ENCODE data around the gene HECTD1.
"Not testable (repeated sequence)": the region's sequence is repeated elsewhere in the genome, so short reads cannot be mapped to it uniquely, and the experiment has no call there.

HECTD1 gene

DNA sequence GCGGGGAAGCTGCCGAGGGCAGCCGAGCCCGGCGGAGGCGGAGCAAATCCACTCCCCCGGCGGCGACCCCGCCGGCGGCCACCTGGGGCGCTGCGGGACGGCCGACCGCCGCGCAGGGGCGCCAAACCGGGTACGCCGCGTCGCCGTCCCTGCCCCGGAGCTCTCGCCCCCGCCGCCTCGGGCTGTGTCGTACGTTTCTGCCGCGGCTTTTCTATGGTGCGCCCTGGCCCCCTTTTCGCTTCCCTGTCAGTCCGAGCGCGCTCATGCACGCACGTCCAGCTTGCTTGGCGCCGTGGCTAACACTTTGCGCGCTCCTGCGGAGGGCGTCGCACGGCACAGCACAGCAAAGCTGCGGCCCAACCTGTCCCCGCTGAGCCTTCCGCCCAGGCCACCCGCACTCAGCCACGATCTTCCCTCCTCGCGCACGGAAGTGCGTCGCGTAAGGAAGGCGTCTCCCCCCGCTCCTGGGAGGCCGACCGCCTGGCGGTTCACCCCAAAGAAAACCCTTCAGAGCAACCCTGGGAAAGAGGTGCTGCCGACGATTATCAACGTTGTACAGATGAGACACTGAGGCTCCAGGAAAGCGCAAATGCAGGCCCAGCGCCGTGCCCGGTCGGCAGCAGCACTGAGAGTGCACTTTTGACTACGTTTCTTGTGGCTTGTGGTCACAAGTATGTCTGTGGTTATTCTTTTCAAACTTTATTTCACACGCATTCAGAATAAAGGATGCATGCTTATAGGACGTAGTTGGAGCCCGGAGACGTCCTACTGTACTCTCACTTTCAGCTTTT is at the start of gene HECTD1:
Gene HECTD1, minus strand, starts transcription at position 39 of the 791 bp plus-strand sequence. CDS start 1,857 bp downstream, outside the sequence.
- DNase-seq (ENCODE audit: low spot score), result peak; percentile 96

DNA sequence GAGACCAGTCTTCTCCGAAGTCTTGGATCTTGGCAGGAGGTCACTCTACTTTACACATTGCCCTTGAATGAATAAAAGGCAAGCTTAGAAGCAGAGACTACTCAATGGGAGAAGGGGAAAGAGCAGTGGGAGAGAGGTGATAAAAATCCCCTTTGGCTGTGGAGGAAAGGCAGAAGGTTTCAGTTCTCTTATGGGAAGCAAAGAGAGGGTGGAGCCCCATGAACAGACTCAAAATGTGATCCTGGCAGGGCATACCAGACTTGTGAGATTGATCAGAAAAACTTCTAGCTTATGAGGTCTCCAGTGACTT is 49.6 kb upstream of the HECTD1 start:
- no peak for DNase-seq (ENCODE audit: low spot score)

DNA sequence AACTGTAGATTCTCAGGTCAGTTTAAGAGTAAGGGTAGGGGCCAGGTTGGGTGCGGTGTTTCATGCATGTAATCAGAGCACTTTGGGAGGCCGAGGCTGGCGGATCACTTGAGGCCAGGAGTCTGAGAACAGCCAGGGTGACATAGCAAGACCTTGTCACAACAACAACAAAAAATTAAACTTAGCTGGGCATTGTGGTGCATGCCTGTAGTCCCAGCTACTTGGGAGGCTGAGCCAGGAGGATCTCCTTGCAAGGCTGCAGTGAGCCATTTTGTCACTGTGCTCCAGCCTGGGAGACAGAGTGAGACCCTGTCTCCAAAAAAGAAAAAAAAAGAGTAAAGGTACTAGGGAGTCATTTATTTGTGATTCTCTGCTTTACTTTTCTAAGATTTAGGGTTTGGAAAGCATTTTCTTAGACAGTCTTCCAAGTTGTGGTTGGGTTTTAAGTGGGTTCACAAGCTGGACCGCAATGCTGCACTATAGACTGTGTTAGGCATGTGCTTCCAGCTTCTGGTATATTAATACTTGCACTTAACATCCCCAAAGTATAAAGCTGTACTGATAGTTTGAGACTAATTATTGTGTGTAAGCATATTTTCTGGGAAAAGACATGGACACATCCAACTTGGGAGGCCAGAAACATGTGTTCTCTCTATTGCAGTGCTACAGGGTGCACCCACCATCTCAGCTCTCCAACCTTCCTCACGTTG is 49.1 kb upstream of the HECTD1 start:
- no peak for DNase-seq (ENCODE audit: low spot score)

DNA sequence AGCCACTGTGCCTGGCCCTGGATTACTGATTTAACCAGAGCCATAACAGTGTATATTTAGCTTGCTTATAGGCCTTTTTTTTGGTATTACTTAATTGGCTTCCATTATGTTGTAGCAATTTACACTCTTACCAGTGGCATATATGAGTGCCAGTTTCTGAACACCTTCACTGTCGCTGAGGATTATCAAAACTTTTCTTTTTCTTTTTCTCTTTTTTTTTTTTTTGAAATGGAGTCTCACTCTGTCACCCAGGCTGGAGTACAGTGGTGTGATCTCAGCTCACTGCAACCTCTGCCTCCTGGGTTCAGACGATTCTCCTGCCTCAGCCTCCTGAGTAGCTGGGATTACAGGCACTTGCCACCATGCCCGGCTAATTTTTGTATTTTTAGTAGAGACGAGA is 48.3 kb upstream of the HECTD1 start:
- not testable (repeated sequence) for DNase-seq (ENCODE audit: low spot score)

DNA sequence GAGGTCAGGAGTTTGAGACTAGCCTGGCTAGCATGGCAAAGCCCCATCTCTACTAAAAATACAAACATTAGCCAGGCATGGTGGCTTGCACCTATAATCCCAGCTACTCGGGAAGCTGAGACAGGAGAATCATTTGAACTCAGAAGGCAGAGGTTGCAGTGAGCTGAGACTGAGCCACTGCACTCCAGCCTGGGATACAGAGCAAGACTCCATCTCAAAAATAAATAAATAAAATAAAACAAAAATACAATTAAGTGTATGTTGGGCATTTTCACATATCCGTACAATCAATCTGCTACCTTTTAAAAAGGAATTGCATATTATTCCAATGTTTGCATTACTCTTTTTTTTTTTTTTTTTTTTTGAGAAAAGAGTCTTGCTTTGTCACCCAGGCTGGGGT is 47.7 kb upstream of the HECTD1 start:
- no peak for DNase-seq (ENCODE audit: low spot score)

DNA sequence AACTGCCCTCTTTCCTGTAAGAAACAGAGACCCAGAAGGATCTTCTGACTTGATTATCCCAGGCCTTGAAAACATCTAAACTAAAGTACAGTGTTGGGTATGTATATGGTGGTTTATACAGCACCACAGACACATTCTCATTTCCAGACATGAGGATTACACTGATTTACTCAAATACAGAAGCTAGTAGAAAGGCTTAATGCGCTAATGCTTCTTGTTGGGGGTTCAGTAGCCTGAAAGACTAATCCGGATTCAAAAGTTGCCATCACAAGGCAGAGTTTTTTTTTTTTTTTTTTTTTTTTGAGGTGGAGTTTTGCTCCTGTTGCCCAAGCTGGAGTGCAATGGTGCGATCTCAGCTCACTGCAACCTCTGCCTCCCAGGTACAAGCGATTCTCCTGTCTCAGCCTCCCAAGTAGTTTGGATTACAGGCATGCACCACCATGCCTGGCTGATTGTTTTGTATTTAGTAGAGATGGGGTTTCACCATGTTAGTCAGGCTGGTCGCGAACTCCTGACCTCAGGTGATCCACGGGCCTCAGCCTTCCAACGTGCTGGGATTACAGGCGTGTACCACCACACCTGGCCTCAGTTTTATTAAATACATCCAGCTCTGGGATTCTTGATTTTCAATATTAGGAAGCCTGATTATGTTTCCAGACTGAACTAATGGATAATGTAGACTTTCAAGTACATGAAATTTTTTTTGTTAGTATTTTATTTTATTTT is 46.3 kb upstream of the HECTD1 start:
- no peak for DNase-seq (ENCODE audit: low spot score)

DNA sequence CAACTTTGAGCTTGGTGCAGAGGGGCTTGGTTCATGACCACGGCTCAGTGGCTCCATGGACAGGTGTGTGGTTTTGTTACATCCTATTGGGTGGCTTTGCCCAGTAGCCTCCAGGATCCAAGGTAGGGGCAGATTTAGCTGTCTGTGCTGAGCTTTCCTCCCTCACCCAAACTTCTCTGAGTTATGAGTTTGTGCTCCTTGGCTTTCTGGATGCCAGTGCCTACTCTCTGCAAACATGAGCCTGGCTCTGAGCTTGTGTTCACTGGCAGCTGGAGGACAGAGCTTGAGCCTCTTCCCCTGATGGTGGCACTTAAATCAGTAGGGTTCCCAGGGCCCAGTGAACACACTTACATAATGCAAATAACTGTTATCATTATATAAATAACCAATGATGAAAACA is 45.3 kb upstream of the HECTD1 start:
- DNase-seq (ENCODE audit: low spot score), result no peak

DNA sequence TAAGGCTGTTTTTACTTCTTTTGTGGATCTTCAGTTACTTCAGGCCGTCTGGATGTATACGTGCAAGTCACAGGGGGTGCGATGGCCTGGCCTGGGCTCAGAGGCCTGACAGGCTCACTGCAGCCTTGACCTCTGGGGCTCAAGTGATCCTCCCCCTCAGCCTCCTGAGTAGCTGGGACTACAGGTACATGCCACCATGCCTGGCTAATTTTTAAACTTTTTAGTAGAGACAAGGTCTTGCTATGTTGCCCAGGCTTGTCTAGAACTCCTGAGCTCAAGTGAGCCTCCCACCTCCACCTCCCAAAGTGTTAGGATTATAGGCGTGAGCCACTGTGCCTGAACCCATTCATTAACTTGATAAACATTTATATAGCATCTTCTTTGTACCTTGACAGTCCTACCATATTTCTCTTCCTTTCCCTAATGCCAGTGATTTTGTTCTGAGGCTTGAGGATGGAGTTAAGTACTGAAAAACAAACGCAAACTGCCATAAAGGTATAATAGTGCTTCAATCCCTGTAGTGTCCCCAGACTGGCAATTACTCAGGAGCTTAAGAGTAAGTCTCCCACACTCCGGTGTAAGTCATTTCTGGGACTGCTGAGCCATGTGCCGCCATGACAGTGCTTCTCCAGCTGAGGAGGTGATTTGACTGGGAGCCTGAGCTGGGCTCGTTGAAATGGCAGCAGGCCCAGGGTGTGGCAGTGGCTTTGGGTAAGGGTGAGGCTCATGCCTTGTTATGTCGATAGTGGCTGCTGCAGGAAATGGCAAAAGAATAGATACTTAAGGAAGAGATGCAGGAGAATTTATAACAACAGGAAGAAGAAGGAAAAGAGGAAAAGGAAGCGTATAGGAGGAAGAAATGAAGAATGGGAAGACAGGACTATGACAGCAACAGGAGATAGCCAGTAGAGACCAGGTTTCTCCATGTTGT is 43.7 kb upstream of the HECTD1 start:
- DNase-seq (ENCODE audit: low spot score), result no peak

DNA sequence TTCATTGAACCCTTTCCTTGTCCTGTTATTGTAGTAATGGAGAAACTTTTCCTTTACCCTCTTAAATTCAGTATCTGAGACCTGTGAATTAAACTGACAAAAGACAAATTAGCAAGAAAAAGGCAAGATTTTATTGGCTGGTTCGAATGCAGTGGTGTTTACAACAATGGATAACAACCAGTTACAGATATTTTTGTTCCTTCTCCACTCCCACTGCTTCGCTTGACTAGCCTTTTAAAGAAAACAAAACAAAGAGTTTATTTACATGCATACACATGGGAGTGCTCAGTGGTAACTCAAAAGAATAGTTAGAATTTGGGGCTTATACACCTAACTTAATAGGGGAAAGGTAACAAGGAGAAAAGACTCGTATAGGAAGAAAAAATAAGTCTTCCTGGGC is 37.0 kb upstream of the HECTD1 start:
- DNase-seq (ENCODE audit: low spot score), result no peak

DNA sequence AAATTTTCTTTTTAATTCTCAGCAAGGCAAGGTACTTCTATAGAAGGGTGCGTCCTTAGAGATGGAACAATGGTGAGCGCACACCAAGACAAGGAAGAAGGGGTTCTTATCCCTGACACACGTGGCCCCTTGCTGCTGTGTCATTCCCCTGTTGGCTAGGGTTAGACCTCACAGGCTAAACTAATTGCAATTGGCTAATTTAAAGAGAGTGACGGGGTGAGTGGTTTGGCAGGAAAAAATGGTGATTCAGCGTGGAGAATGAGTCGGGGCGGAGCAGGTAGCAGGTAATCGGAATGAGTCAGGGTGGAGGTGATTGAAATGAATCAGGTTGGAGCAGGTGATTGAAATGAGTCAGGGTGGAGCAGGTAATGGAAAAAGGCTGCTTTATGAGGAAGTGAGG is 36.3 kb upstream of the HECTD1 start:
- no peak for DNase-seq (ENCODE audit: low spot score)

DNA sequence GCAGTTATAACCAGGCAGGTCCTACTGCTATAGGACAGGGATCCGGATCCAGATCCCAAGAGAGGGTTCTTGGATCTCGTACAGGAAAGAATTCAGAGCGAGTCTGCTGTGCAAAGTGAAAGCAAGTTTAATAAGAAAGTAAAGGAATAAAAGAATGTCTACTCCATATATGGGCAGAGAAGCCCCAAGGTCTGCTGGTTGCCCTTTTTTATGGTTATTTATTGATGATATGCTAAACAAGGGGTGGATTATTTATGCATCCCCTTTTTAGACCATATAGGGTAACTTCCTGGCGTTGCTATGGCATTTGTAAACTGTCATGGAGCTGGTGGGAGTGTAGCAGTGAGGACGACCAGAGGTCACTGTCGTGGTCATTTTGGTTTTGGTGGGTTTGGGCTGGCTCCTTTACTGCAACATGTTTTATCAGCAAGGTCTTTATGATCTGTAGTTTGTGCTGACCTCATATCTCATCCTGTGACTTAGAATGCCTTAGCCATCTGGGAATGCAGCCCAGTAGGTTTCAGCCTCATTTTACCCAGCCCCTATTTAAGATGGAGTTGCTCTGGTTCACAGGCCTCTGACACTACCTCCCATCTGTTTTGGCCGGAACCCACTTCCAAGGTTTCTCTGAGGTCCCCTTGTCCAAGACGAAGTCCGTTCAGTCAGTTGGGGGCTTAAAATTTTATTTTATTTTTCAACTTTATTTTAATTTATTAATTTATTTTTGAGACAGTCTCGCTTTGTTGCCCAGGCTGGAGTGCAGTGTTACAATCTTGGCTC is 34.8 kb upstream of the HECTD1 start:
- DNase-seq (ENCODE audit: low spot score), result not testable (repeated sequence)

DNA sequence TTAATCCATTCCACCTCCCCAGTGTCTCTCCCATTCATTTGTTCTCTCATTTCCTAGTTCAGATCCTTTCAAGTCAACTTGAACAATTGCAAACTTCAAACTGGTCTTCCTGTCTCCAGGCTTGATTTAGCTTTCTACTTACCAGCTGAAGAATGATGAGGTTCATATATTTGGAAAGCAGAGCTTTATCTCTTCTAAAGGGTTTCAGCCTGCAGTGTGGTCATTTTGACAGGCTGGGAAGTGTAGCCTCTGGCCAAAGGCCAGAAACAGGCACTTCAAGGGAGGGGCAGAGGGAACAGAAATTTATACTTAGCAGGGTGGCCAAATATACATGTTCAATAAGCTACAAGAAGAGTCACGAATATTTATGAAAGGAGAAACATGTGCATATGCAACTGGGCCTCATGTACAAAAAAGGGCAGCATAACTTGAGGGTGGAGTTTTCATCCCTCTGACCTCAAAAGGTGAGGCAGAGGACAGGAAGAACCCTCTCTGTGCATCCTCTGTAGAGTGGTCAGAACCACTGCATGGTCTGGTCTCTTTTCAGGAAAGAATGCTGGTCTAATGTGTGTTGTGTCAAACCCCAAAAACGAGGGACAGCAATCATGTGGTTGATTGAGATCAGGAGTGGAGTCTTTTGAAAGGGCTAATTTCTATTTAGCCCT is 34.0 kb upstream of the HECTD1 start:
- DNase-seq (ENCODE audit: low spot score), result no peak

DNA sequence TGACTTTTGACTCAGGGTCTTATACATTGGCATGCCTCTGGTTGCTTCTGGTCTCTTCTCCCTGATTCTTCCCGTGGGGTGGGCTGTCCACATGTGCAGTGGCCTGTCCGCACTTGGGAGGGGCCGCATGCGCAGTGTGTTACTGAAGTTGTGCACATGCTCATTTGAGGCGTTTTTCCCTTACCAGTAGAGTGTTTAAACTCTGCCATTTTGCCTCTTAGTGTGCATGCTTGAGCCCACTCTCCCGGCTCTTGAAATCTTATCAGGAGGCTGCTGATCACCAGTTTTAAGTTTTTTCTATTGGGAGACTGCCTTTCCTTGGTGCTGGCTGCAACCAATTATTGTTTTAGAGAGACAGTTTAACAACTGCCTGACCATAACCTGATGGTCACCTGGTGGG is 32.1 kb upstream of the HECTD1 start:
- no peak for DNase-seq (ENCODE audit: low spot score)

DNA sequence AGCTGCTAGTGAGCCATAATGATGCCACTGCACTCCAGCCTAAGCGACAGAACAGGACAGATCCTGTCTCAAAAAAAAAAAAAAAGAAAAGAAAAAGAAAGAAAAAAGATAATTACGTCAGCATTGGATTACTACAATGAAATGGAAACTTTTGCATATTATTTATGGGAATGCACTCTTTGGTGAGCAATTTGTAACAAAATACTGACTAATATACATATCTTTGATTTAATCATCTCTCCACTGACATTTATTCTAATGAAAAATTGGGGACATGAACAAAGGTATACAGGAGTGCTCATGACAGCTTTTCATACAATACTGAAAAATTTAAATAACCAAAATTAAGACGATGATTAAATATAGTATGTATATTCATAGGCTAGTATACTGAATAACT is 27.9 kb upstream of the HECTD1 start:
- no peak for DNase-seq (ENCODE audit: low spot score)

DNA sequence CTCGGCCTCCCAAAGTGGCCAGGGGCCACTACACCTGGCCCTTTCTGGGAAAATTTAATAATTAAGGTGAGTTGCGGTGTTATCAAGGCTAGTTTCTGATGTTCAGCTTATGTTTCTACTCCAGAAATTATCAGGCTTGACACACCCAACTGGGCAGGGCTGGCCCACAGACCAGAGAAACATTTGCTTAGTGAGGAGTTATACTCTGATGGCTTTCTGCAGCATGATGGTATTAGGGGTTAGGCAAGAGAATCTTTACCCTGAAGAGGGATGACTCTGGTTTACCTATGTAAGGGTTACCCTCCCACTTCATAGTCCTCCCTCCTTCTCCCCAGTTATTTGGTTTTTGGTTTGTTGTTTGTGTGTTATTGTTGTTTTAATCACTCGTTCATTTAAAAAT is 24.5 kb upstream of the HECTD1 start:
- no peak for DNase-seq (ENCODE audit: low spot score)

DNA sequence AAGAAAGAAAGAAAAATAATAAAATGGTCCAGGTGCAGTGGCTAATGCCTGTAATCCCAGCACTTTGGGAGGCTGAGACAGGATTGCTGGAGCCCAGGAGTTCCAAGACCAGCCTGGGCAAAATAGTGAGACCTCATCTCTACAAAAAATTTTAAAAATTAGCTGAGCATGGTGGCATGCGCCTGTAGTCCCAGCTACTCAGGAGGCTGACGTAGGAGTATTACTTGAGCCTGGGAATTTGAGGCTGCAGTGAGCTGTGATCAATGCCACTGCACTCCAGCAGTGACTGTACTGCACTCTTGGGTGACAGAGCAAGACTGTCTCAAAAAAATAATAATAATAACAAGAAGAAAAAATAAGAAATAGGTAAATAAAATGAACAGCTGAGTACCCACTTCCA is 23.7 kb upstream of the HECTD1 start:
- not testable (repeated sequence) for DNase-seq (ENCODE audit: low spot score)

DNA sequence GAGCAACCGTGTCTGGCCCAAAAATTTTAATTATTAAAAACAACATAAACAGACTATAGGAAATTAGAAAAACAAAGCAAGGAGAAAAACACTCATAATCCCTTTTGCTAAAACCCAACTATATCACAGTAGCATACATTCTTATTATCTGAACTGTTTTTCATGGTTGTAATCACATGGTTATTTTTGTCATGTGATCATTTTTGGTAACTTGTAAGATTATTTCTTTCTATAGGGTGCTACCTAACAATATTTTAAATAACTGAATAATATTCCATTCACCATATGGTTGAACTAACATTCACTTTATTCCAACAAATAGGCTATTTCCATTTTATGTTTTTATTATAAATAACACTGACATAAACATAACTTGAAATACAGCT is 23.0 kb upstream of the HECTD1 start:
- DNase-seq (ENCODE audit: low spot score), result no peak

DNA sequence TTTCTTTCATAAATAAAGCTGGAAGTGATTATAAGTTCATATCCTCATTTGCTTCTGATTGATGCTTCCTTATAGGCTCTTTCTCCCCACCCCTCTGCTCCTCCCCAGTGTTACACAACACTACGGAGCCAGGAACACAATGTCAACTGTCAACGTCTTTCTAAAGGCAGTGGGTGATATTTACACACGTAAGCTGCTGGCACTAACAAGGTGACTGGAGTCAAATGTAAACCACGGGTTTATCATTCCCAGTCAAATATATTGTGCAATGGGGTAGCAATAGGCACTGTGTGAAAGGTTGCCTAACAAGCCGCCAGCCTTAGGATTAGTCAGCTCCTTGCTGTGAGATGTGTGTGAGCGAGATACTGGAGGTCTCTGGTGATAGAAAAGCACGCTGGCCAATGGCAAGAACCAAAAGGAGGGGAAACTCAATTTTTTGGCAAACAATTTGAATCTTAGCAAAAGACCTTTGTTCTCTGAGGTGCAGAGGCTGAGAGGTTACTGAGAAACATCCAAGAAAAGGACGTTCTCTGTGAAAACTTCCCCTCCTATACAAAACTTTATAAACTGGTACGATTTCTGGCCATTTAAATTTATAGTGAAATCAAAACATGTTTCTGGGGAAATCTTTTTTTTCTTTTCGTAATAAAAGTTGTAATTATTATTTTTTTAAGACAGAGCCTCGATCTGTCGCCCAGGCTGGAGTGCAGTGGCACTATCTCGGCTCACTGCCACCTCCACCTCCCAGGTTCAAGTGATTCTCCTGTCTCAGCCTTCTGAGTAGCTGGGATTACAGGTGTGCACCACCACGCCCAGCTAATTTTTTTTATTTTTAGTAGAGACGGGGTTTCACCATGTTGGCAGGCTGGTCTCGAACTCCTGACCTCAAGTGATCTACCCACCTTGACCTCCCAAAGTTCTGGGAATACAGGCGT is 22.3 kb upstream of the HECTD1 start:
- peak; percentile 93 for DNase-seq (ENCODE audit: low spot score)

DNA sequence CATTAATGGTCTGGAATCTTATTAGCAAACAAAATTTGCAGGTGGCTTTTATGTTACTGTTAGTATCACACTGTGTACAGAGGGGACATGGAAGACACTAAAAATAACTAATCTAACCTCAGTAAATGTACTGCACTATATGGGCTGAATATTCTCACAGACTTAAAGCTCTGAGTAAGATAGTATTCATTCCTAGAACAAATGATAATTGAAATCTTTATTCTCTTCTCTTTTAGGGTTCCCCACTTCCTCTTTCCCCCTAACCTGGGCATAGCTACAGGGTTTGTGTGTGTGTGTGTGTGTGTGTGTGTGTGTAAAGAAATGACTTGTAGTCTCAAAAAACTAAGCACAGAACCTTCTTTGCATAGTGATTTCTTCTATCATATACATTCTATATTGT is 21.4 kb upstream of the HECTD1 start:
- no peak for DNase-seq (ENCODE audit: low spot score)

DNA sequence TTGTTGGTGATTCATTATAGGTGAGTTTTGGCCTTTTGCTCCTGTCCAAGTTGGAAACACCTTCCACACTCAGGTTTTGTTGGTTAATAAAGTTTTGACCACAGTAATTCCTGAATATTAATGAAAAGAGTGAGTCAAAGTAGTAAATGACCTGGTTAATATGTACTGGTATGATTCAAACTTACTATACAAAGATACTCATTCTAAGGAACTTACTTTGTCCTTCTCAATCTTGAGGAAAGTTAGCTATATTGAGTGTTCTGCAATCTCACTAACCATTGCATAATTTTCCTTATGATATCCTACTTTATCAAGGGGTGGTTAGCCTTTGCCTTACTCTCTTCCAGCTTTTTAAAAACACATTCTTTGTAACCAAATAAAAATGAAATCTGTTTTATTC is 20.9 kb upstream of the HECTD1 start:
- DNase-seq (ENCODE audit: low spot score), result no peak
